Karpas-422 (cell line): ENCODE measurements around the gene SUGP2. TPM values are rescaled to one million over a fixed set of nuclear protein-coding genes. Genes with fewer than 3 reads are reported as not detected.

Experiments
- DNase-seq: peaks from one replicate; pipeline ENCODE4 v3.0.0-alpha.2; 2015
- H2AFZ ChIP-seq: fragments of 200-600 bp; sonication (generic); 2 replicates; pipeline ENCODE4 v1.6.1; 2014; ENCODE audit warnings: antibody characterized with exemption, low read length, mixed read lengths
- H3K27ac ChIP-seq: fragments of 200-600 bp; sonication (generic); 2 replicates; pipeline ENCODE4 v1.5.1; 2014; ENCODE audit warnings: mild to moderate bottlenecking, low read length, moderate library complexity
- H3K27me3 ChIP-seq: fragments of 200-600 bp; sonication (generic); 2 replicates; pipeline ENCODE4 v1.6.1; 2014; ENCODE audit warnings: low read length, mixed read lengths
- H3K36me3 ChIP-seq: fragments of 200-600 bp; sonication (generic); 2 replicates; pipeline ENCODE4 v1.6.1; 2014; ENCODE audit warnings: low read length, mixed read lengths; ENCODE audit not compliant: insufficient read depth
- H3K4me1 ChIP-seq: fragments of 200-600 bp; sonication (generic); 2 replicates; pipeline ENCODE4 v1.6.1; 2014; ENCODE audit warnings: mild to moderate bottlenecking, low read length, mixed read lengths
- H3K4me2 ChIP-seq: fragments of 200-600 bp; sonication (generic); 2 replicates; pipeline ENCODE4 v1.6.1; 2014; ENCODE audit warnings: low read length, low read depth, mild to moderate bottlenecking; ENCODE audit not compliant: poor library complexity, severe bottlenecking
- H3K4me3 ChIP-seq: fragments of 200-600 bp; sonication (generic); 2 replicates; pipeline ENCODE4 v1.5.1; 2014; ENCODE audit warnings: mild to moderate bottlenecking, antibody characterized with exemption, low read length, mixed read lengths
- H3K79me2 ChIP-seq: fragments of 200-600 bp; sonication (generic); 2 replicates; pipeline ENCODE4 v1.6.1; 2014; ENCODE audit warnings: mild to moderate bottlenecking, low read length, mixed read lengths
- H3K9ac ChIP-seq: fragments of 200-600 bp; sonication (generic); 2 replicates; pipeline ENCODE4 v1.6.0; 2014; ENCODE audit warnings: low read length
- H3K9me2 ChIP-seq: fragments of 200-600 bp; sonication (generic), shearing (Covaris generic); replicated peaks from 2 replicates; pipeline ENCODE4 v1.6.0; 2014; ENCODE audit warnings: mild to moderate bottlenecking, low read length, moderate library complexity; ENCODE audit not compliant: insufficient read depth
- H3K9me3 ChIP-seq: fragments of 300-700, 200-600 bp; sonication (generic); 2 replicates; pipeline ENCODE4 v1.6.1; 2014; ENCODE audit warnings: low read length, mixed read lengths
- H4K20me1 ChIP-seq: fragments of 200-600 bp; sonication (generic); 2 replicates; pipeline ENCODE4 v1.6.1; 2014; ENCODE audit warnings: mild to moderate bottlenecking, antibody characterized with exemption, low read length, low read depth; ENCODE audit not compliant: insufficient read depth
- total RNA-seq: library from RNA; depleted of rRNA; stranded (reverse); fragments of >200 nt; shearing (Covaris generic); gene quantifications from 2 replicates; pipeline ENCODE4 v1.2.3, GENCODE V29; 2014; ENCODE audit warnings: low replicate concordance

The SUGP2 gene
- total RNA-seq, 1 experiment from 2014 or later = 74.1 TPM

GRCh38 chr19:19049406-19049805, 16.1 kb upstream of the SUGP2 start:
- no peak overlapping the region for H3K27ac ChIP-seq
- H3K9ac ChIP-seq = no peak overlapping the region
- H3K9me2 ChIP-seq = no peaks in the 10 kb centered on the region
- H3K4me2 ChIP-seq = no peak overlapping the region
- H3K4me3 ChIP-seq = no peak overlapping the region
- H3K36me3 ChIP-seq = peaks cover 12% of the 10 kb centered on the region; the same call in 1 of the 2 replicates
- DNase-seq = no peak
- no peaks in the 10 kb centered on the region for H3K9me3 ChIP-seq
- no peak overlapping the region for H2AFZ ChIP-seq
- no peaks in the 10 kb centered on the region for H4K20me1 ChIP-seq
- no peaks in the 10 kb centered on the region for H3K79me2 ChIP-seq
- H3K4me1 ChIP-seq = no peaks in the 10 kb centered on the region
- no peaks in the 10 kb centered on the region for H3K27me3 ChIP-seq

- H3K4me2 ChIP-seq = no peak overlapping the region
- H3K9ac ChIP-seq = no peak overlapping the region
- DNase-seq = no peak
- no peaks in the 10 kb centered on the region for H3K27me3 ChIP-seq
- H2AFZ ChIP-seq = no peak overlapping the region
- no peaks in the 10 kb centered on the region for H3K9me2 ChIP-seq
- peaks cover 8% of the 10 kb centered on the region for H3K4me1 ChIP-seq
- peaks cover 23% of the 10 kb centered on the region for H3K79me2 ChIP-seq
- H3K4me3 ChIP-seq = no peak overlapping the region
- H3K9me3 ChIP-seq = no peaks in the 10 kb centered on the region
- no peaks in the 10 kb centered on the region for H4K20me1 ChIP-seq
- 0 out of 2 replicates have a peak, but pooled peaks cover 7% of the 10 kb centered on the region for H3K36me3 ChIP-seq
- no peak overlapping the region for H3K27ac ChIP-seq
Observed at GRCh38 chr19:19043881-19044280, 10.6 kb upstream of the SUGP2 start.

- DNase-seq = no peak
- Histone ChIP-seq H4K20me1 (no peaks in the 10 kb centered on the region), H2AFZ (no peak overlapping the region), H3K36me3 (0 out of 2 replicates have a peak, but pooled peaks cover 7% of the 10 kb centered on the region), H3K4me3 (no peak overlapping the region), H3K4me1 (peaks cover 8% of the 10 kb centered on the region), H3K27ac (no peak overlapping the region), H3K4me2 (no peak overlapping the region), H3K79me2 (peaks cover 23% of the 10 kb centered on the region), H3K9me2 (no peaks in the 10 kb centered on the region), H3K27me3 (no peaks in the 10 kb centered on the region), H3K9ac (no peak overlapping the region), H3K9me3 (no peaks in the 10 kb centered on the region)
Observed at GRCh38 chr19:19043481-19043880, 10.2 kb upstream of the SUGP2 start.

- peaks cover 29% of the 10 kb centered on the region for H3K79me2 ChIP-seq
- no peak overlapping the region for H2AFZ ChIP-seq
- H3K36me3 ChIP-seq = 0 out of 2 replicates have a peak, but pooled peaks cover 7% of the 10 kb centered on the region
- no peaks in the 10 kb centered on the region for H3K27me3 ChIP-seq
- H4K20me1 ChIP-seq = no peaks in the 10 kb centered on the region
- no peaks in the 10 kb centered on the region for H3K9me3 ChIP-seq
- H3K4me2 ChIP-seq = no peak overlapping the region
- no peak overlapping the region for H3K27ac ChIP-seq
- no peak overlapping the region for H3K9ac ChIP-seq
- DNase-seq = no peak
- no peak overlapping the region for H3K4me3 ChIP-seq
- H3K4me1 ChIP-seq = peaks cover 8% of the 10 kb centered on the region
- no peaks in the 10 kb centered on the region for H3K9me2 ChIP-seq
Observed at GRCh38 chr19:19042732-19043280, 9.5 kb upstream of the SUGP2 start.

- Histone ChIP-seq H3K27me3 (no peaks in the 10 kb centered on the region), H4K20me1 (no peaks in the 10 kb centered on the region), H3K9me2 (no peaks in the 10 kb centered on the region), H3K27ac (no peak overlapping the region; the same call in 1 of the 2 replicates), H3K4me2 (no peak overlapping the region), H2AFZ (no peak overlapping the region), H3K9me3 (no peaks in the 10 kb centered on the region), H3K4me1 (peaks cover 11% of the 10 kb centered on the region), H3K9ac (no peak overlapping the region), H3K4me3 (no peak overlapping the region), H3K36me3 (peaks cover 6% of the 10 kb centered on the region; the same call in 1 of the 2 replicates), H3K79me2 (peaks cover 52% of the 10 kb centered on the region)
- DNase-seq = no peak
Observed at GRCh38 chr19:19040417-19040816, 7.1 kb upstream of the SUGP2 start.

- Histone ChIP-seq H3K27me3 (no peaks in the 10 kb centered on the region), H3K36me3 (peaks cover 6% of the 10 kb centered on the region; the same call in 1 of the 2 replicates), H3K4me1 (peaks cover 14% of the 10 kb centered on the region), H3K4me3 (no peak overlapping the region), H3K4me2 (no peak overlapping the region), H3K9me3 (no peaks in the 10 kb centered on the region), H3K27ac (peak overlapping the region; percentile 21; the same call in 1 of the 2 replicates), H3K9me2 (no peaks in the 10 kb centered on the region), H2AFZ (no peak overlapping the region), H3K79me2 (peaks cover 57% of the 10 kb centered on the region), H4K20me1 (no peaks in the 10 kb centered on the region), H3K9ac (0 out of 2 replicates have a peak overlapping the region, but pooled peaks have one; percentile 19)
- DNase-seq = peak; percentile 61
Observed at GRCh38 chr19:19039901-19040300, 6.6 kb upstream of the SUGP2 start.

GRCh38 chr19:19034204-19034624, 897 bp upstream of the SUGP2 start:
- H3K27me3 ChIP-seq = no peaks in the 10 kb centered on the region
- peaks cover 28% of the 10 kb centered on the region for H3K4me1 ChIP-seq
- peaks cover 12% of the 10 kb centered on the region for H3K36me3 ChIP-seq
- peak overlapping the region; percentile 94 for H3K4me2 ChIP-seq
- H3K9me3 ChIP-seq = no peaks in the 10 kb centered on the region
- H3K27ac ChIP-seq = peak overlapping the region; percentile 95
- DNase-seq = peak; percentile 92
- peak overlapping the region; percentile 99 for H3K4me3 ChIP-seq
- H3K9ac ChIP-seq = peak overlapping the region; percentile 100
- H3K9me2 ChIP-seq = no peaks in the 10 kb centered on the region
- peaks cover 80% of the 10 kb centered on the region for H3K79me2 ChIP-seq
- peak overlapping the region; percentile 19; the same call in 1 of the 2 replicates for H2AFZ ChIP-seq
- peaks cover 17% of the 10 kb centered on the region for H4K20me1 ChIP-seq

GRCh38 chr19:19033176-19033425, 216 bp downstream of the SUGP2 start:
- Histone ChIP-seq H3K36me3 (peaks cover 14% of the 10 kb centered on the region), H3K4me3 (peak overlapping the region; percentile 99), H3K79me2 (peaks cover 85% of the 10 kb centered on the region), H3K4me1 (peaks cover 28% of the 10 kb centered on the region), H3K27ac (peak overlapping the region; percentile 95), H3K27me3 (no peaks in the 10 kb centered on the region), H2AFZ (no peak overlapping the region), H3K9ac (peak overlapping the region; percentile 100), H3K4me2 (peak overlapping the region; percentile 81), H4K20me1 (peaks cover 17% of the 10 kb centered on the region), H3K9me2 (no peaks in the 10 kb centered on the region), H3K9me3 (no peaks in the 10 kb centered on the region)
- DNase-seq = no peak
